SU-DHL-6 (cell line): ENCODE results near the gene ENDOV.

Source experiments
- H2AFZ ChIP-seq: fragments of 200-600 bp; sonication (generic); 2 replicates; pipeline ENCODE4 v1.6.1; 2014; ENCODE audit warnings: low read depth, mild to moderate bottlenecking, moderate library complexity, mixed read lengths, antibody characterized with exemption, low read length; ENCODE audit not compliant: severe bottlenecking
- H3F3A ChIP-seq: fragments of 200-600 bp; shearing (Covaris generic); 2 replicates; pipeline ENCODE4 v1.6.0; 2016; ENCODE audit warnings: antibody characterized with exemption, mild to moderate bottlenecking; ENCODE audit not compliant: insufficient read depth
- H3K27ac ChIP-seq: fragments of 200-600 bp; sonication (generic); 2 replicates; pipeline ENCODE4 v1.5.1; 2016; ENCODE audit warnings: low read depth, mild to moderate bottlenecking, low read length, moderate library complexity, mixed read lengths
- H3K27me3 ChIP-seq: fragments of 200-600 bp; sonication (generic), shearing (Covaris generic); 2 replicates; pipeline ENCODE4 v1.6.0; 2014; ENCODE audit warnings: mild to moderate bottlenecking, low read length
- H3K36me3 ChIP-seq: fragments of 200-600 bp; sonication (generic); 2 replicates; pipeline ENCODE4 v1.6.1; 2014; ENCODE audit warnings: mild to moderate bottlenecking, low read length, mixed read lengths
- H3K4me2 ChIP-seq: fragments of 300-600, 200-600 bp; shearing (Covaris generic), sonication (generic); 2 replicates; pipeline ENCODE4 v1.6.0; 2014; ENCODE audit warnings: low read length, low read depth, mild to moderate bottlenecking; ENCODE audit not compliant: poor library complexity, severe bottlenecking
- H3K4me3 ChIP-seq: fragments of 200-600 bp; sonication (generic); 2 replicates; pipeline ENCODE4 v1.5.1; 2014; ENCODE audit warnings: antibody characterized with exemption, low read length, mild to moderate bottlenecking, mixed read lengths; ENCODE audit not compliant: insufficient read depth, poor library complexity, severe bottlenecking
- H3K79me2 ChIP-seq: fragments of 200-600 bp; sonication (generic); 2 replicates; pipeline ENCODE4 v1.6.1; 2014; ENCODE audit warnings: mild to moderate bottlenecking, low read length, moderate library complexity; ENCODE audit not compliant: insufficient read depth
- H3K9ac ChIP-seq: fragments of 200-600 bp; sonication (generic); 2 replicates; pipeline ENCODE4 v1.7.0; 2014; ENCODE audit warnings: mild to moderate bottlenecking, low read length
- H3K9me2 ChIP-seq: fragments of 200-600 bp; sonication (generic); replicated peaks from 2 replicates; pipeline ENCODE4 v1.6.1; 2014; ENCODE audit warnings: low read length; ENCODE audit not compliant: insufficient read depth
- H3K9me3 ChIP-seq: fragments of 200-600 bp; sonication (generic); 2 replicates; pipeline ENCODE4 v1.6.1; 2014; ENCODE audit warnings: low read length, mixed read lengths; ENCODE audit not compliant: insufficient read depth
- H4K20me1 ChIP-seq: fragments of 200-600 bp; sonication (generic); 2 replicates; pipeline ENCODE4 v1.6.1; 2014; ENCODE audit warnings: low read depth, mild to moderate bottlenecking, antibody characterized with exemption, low read length, moderate library complexity, mixed read lengths
- CTCF ChIP-seq: fragments of 200-600 bp; sonication (generic); IDR thresholded peaks from one replicate; pipeline ENCODE4 v1.5.1; 2017; ENCODE audit warnings: antibody characterized with exemption, mild to moderate bottlenecking, low read length, moderate library complexity; ENCODE audit not compliant: insufficient read depth, poor library complexity, severe bottlenecking
- EZH2phosphoT487 ChIP-seq: fragments of 200-600 bp; sonication (generic), shearing (Covaris generic); conservative IDR thresholded peaks from 2 replicates; pipeline ENCODE4 v1.6.1; 2018; ENCODE audit warnings: mild to moderate bottlenecking, antibody characterized with exemption, low read length, moderate library complexity, mixed read lengths

The ENDOV gene

DNA sequence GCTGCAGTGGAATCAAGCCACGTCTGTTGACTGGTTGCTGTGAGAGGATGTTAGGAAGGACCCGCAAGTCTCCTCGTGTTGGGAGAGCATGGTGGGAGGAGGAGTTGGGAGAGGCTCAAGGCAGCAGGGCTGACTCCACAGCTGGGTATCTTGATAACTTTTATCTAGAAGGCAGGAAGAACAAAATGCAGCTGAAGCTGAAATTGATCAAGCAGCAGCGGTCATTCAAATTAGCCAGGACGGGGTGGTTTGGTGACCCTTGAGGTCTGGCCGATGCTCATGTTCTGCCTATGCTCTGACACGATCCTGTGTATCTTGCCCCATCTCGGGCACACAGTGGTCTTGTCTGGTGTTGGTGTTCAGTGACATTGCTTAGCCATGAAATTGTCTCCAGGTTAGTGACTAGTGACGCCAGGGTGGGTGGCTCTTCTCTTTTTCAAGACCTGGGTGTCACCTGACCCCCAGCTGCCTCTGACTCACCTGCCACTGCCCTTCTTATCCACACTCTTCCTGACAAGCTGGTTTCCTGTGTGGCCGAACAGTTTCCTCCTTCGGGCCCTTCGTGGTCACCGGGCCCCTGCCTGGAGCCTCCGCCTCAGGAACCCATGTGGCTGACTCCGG lies 42.4 kb downstream of the ENDOV start:
- no peak overlapping the region for H3K27ac ChIP-seq
- no peak overlapping the region for H2AFZ ChIP-seq
- no peak for TF ChIP-seq CTCF
- TF ChIP-seq EZH2phosphoT487 = no peak
- H3F3A ChIP-seq = peaks cover 3% of the 10 kb centered on the region; the same call in 1 of the 2 replicates
- no peaks in the 10 kb centered on the region for H3K27me3 ChIP-seq
- H3K9me3 ChIP-seq = no peaks in the 10 kb centered on the region
- H4K20me1 ChIP-seq = no peaks in the 10 kb centered on the region
- H3K79me2 ChIP-seq = no peaks in the 10 kb centered on the region
- no peak overlapping the region for H3K4me3 ChIP-seq
- H3K4me2 ChIP-seq = no peak overlapping the region
- no peaks in the 10 kb centered on the region for H3K9me2 ChIP-seq
- H3K9ac ChIP-seq = no peak overlapping the region
- no peaks in the 10 kb centered on the region for H3K36me3 ChIP-seq

GRCh38 chr17:80458016-80458415 lies 43.0 kb downstream of the ENDOV start:
- no peak overlapping the region for H2AFZ ChIP-seq
- no peaks in the 10 kb centered on the region for H4K20me1 ChIP-seq
- no peak overlapping the region for H3K27ac ChIP-seq
- H3K4me3 ChIP-seq = no peak overlapping the region
- H3K79me2 ChIP-seq = no peaks in the 10 kb centered on the region
- no peaks in the 10 kb centered on the region for H3K9me3 ChIP-seq
- H3K9me2 ChIP-seq = no peaks in the 10 kb centered on the region
- peaks cover 3% of the 10 kb centered on the region; the same call in 1 of the 2 replicates for H3F3A ChIP-seq
- no peaks in the 10 kb centered on the region for H3K36me3 ChIP-seq
- no peak overlapping the region for H3K9ac ChIP-seq
- H3K27me3 ChIP-seq = no peaks in the 10 kb centered on the region
- H3K4me2 ChIP-seq = no peak overlapping the region
- TF ChIP-seq EZH2phosphoT487 (no peak), CTCF (no peak)

- H3F3A ChIP-seq = no peaks in the 10 kb centered on the region
- no peak overlapping the region for H3K27ac ChIP-seq
- H4K20me1 ChIP-seq = no peaks in the 10 kb centered on the region
- no peak overlapping the region for H3K4me2 ChIP-seq
- TF ChIP-seq CTCF = no peak
- TF ChIP-seq EZH2phosphoT487 = no peak
- H3K9me3 ChIP-seq = no peaks in the 10 kb centered on the region
- H3K79me2 ChIP-seq = no peaks in the 10 kb centered on the region
- H3K36me3 ChIP-seq = no peaks in the 10 kb centered on the region
- H3K9ac ChIP-seq = no peak overlapping the region
- H2AFZ ChIP-seq = no peak overlapping the region
- H3K27me3 ChIP-seq = no peaks in the 10 kb centered on the region
- no peak overlapping the region for H3K4me3 ChIP-seq
- H3K9me2 ChIP-seq = no peaks in the 10 kb centered on the region
These were observed 44.3 kb downstream of the ENDOV start for GRCh38 chr17:80459234-80459633.
